Subcutaneous adipose tissue (tissue), 4 donors: ENCODE results near the gene PEPD. TPM values are rescaled to one million over a fixed set of nuclear protein-coding genes. Genes with fewer than 3 reads are reported as not detected.

Experiments
- total RNA-seq, 4 donors: library from RNA; depleted of rRNA; stranded (reverse); fragments of >200 nt; gene quantifications; one replicate each; pipeline ENCODE4 v1.1.0, GENCODE V29; 2016
- TF ChIP-seq, protein P1 (sequence below): fragments of 450-650 bp; IDR thresholded peaks from one replicate; pipeline ENCODE4 v1.5.1; 2016; ENCODE audit warnings: low read depth, mild to moderate bottlenecking, control low read depth, antibody characterized with exemption, moderate library complexity

PEPD gene
- total RNA-seq, 4 donors from 2014 or later, result 71.3 to 110 (median 92.6) TPM

- TF ChIP-seq, protein P1, sequence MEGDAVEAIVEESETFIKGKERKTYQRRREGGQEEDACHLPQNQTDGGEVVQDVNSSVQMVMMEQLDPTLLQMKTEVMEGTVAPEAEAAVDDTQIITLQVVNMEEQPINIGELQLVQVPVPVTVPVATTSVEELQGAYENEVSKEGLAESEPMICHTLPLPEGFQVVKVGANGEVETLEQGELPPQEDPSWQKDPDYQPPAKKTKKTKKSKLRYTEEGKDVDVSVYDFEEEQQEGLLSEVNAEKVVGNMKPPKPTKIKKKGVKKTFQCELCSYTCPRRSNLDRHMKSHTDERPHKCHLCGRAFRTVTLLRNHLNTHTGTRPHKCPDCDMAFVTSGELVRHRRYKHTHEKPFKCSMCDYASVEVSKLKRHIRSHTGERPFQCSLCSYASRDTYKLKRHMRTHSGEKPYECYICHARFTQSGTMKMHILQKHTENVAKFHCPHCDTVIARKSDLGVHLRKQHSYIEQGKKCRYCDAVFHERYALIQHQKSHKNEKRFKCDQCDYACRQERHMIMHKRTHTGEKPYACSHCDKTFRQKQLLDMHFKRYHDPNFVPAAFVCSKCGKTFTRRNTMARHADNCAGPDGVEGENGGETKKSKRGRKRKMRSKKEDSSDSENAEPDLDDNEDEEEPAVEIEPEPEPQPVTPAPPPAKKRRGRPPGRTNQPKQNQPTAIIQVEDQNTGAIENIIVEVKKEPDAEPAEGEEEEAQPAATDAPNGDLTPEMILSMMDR, result no peak
These were observed 5.5 kb upstream of the PEPD start for GRCh38 chr19:33527125-33527524.

- TF ChIP-seq, protein P1, result no peak
These were observed 2.6 kb upstream of the PEPD start for GRCh38 chr19:33524024-33524664.

GRCh38 chr19:33523167-33523566 lies 1.6 kb upstream of the PEPD start:
- TF ChIP-seq, protein P1, result no peak

DNA sequence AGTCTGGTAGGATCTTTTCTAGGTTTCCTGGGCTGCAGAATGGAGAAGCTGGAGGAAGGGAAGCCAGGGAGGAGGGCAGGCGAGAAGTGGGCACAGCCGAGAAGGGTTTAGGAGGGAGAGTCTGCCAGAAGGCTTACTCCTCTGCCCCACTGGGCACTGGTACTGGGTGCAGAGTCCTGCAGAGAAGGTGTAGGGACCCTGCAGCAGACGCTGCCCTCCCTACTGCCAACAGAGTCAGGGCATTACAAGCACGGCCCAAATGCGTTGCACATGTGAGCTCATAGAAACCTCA lies 726 bp upstream of the PEPD start:
- TF ChIP-seq, protein P1, result no peak

DNA sequence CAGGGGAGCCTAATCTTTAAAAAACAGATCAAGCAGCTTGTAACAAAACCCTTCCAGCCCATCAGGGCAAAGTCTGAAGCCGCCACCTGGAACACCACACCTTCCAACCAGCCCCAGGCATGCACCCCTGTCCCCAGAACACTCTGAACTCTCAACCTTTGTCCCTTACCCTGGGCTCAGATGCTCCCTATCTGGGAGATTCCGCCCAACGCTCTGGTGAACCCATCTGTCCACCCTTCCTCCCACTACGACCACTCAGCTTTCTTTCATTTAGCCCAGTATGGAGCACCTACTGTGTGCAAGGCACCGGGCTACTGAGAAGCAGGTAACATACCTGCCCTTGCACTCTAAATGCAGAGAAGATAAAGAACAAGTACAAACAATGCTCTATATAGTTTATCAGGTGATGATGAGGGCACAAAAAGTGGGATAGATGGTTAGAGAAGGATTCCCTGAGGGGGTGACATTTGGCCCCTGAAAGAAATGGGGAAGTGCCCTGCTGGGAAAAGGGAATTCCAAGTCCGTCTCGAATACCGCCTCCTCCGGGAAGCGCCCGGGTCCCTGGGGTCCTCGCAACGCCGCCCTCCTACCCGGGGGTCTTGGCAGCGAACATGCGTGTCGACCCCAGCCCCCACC lies 629 bp downstream of the PEPD start:
- TF ChIP-seq, protein P1, result no peak

GRCh38 chr19:33520048-33520643 lies 1.4 kb downstream of the PEPD start:
- TF ChIP-seq, protein P1, result no peak

DNA sequence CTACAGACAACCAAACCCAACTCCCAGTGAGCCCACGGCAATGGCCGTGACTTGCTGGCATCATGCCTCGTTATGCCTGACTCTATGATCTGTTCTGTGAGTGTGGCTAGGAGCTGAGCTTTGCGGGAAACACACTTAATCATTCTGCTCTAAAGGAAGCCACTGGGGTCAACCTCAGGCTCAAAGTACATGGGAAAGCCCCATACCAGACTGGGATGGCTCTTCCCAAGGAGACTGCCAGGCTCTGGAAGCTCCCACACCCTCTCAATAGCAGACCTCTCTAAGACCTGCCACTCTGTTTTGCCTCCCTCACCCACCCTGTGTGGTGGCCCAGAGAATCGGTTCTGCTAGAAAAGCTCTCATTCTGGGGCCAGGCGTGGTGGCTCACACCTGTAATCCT lies 2.2 kb downstream of the PEPD start:
- TF ChIP-seq, protein P1, result no peak
